ENCODE results near the gene IARS1.

The IARS1 gene

GRCh38 chr9:92289708-92290390 is 3.6 kb downstream of the IARS1 start:
- H3K4me3 ChIP-seq (ENCODE audit: low read length): no peak overlapping the region
- TF ChIP-seq ZNF274 (IDR thresholded peaks at IDR 0.05; ENCODE audit: low read depth, low read length): no peak

- no peak for TF ChIP-seq ZNF274 (IDR thresholded peaks at IDR 0.05; ENCODE audit: low read depth, low read length)
- H3K4me3 ChIP-seq (ENCODE audit: low read length): no peak overlapping the region
These were observed 14.2 kb downstream of the IARS1 start for GRCh38 chr9:92279302-92279701.

DNA sequence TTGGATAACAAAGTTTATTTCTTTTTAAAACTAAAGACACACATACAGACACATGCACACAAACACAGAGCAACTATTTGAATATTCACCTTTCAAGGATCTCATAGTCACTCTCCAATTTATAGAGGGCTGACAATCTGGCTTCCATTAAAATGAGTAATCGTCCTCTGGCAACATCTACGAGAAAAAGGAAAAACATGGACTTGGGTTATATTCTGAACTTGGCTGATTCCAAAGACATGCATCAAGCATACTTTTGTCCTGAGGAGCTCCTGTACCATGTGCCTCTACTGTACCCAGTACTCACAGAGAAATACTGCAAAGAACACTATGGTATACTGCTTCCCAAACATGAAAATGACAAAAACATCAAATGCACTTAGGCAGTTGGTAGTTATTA is 15.4 kb downstream of the IARS1 start:
- TF ChIP-seq ZNF274 (IDR thresholded peaks at IDR 0.05; ENCODE audit: low read depth, low read length): no peak
- no peak overlapping the region for H3K4me3 ChIP-seq (ENCODE audit: low read length)

GRCh38 chr9:92276331-92277032 is 17.0 kb downstream of the IARS1 start:
- no peak overlapping the region for H3K4me3 ChIP-seq (ENCODE audit: low read length)
- TF ChIP-seq ZNF274 (IDR thresholded peaks at IDR 0.05; ENCODE audit: low read depth, low read length): no peak

GRCh38 chr9:92275541-92275940 is 18.0 kb downstream of the IARS1 start:
- H3K4me3 ChIP-seq (ENCODE audit: low read length): no peak overlapping the region
- no peak for TF ChIP-seq ZNF274 (IDR thresholded peaks at IDR 0.05; ENCODE audit: low read depth, low read length)

GRCh38 chr9:92270511-92270910 is 23.0 kb downstream of the IARS1 start:
- no peak overlapping the region for H3K4me3 ChIP-seq (ENCODE audit: low read length)
- no peak for TF ChIP-seq ZNF274 (IDR thresholded peaks at IDR 0.05; ENCODE audit: low read depth, low read length)

DNA sequence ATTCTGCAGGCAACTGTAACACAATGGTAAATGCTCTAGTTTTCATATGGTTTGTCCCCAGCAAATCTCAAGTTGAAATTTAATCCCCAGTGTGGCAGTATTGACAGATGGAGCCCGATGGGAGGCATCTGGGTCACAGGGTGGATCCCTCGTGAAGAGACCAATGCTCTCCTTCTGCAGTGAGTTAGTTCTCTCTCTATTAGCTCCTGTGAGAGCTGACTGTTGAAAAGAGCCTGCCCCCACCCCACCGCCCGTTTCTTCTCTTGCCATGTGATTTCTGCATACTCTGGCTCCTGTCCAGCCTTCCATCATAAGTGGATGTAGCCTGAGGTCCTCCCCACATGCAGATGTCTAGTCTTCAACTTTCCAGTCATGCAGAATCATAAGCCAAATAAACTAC is 27.0 kb downstream of the IARS1 start:
- no peak overlapping the region for H3K4me3 ChIP-seq (ENCODE audit: low read length)
- no peak for TF ChIP-seq ZNF274 (IDR thresholded peaks at IDR 0.05; ENCODE audit: low read depth, low read length)

- H3K4me3 ChIP-seq (ENCODE audit: low read length): no peak overlapping the region
- no peak for TF ChIP-seq ZNF274 (IDR thresholded peaks at IDR 0.05; ENCODE audit: low read depth, low read length)
These were observed 28.3 kb downstream of the IARS1 start for GRCh38 chr9:92265154-92265553.

GRCh38 chr9:92263131-92263530 is 30.4 kb downstream of the IARS1 start:
- no peak for TF ChIP-seq ZNF274 (IDR thresholded peaks at IDR 0.05; ENCODE audit: low read depth, low read length)
- H3K4me3 ChIP-seq (ENCODE audit: low read length): no peak overlapping the region

GRCh38 chr9:92257327-92257726 is 36.2 kb downstream of the IARS1 start:
- no peak for TF ChIP-seq ZNF274 (IDR thresholded peaks at IDR 0.05; ENCODE audit: low read depth, low read length)
- no peak overlapping the region for H3K4me3 ChIP-seq (ENCODE audit: low read length)

GRCh38 chr9:92254381-92255337 is 38.8 kb downstream of the IARS1 start:
- H3K4me3 ChIP-seq (ENCODE audit: low read length): no peak overlapping the region
- TF ChIP-seq ZNF274 (IDR thresholded peaks at IDR 0.05; ENCODE audit: low read depth, low read length): no peak

GRCh38 chr9:92253656-92254055 is 39.8 kb downstream of the IARS1 start:
- TF ChIP-seq ZNF274 (IDR thresholded peaks at IDR 0.05; ENCODE audit: low read depth, low read length): no peak
- no peak overlapping the region for H3K4me3 ChIP-seq (ENCODE audit: low read length)

- H3K4me3 ChIP-seq (ENCODE audit: low read length): no peak overlapping the region
- TF ChIP-seq ZNF274 (IDR thresholded peaks at IDR 0.05; ENCODE audit: low read depth, low read length): no peak
These were observed 45.5 kb downstream of the IARS1 start for GRCh38 chr9:92247981-92248380.

DNA sequence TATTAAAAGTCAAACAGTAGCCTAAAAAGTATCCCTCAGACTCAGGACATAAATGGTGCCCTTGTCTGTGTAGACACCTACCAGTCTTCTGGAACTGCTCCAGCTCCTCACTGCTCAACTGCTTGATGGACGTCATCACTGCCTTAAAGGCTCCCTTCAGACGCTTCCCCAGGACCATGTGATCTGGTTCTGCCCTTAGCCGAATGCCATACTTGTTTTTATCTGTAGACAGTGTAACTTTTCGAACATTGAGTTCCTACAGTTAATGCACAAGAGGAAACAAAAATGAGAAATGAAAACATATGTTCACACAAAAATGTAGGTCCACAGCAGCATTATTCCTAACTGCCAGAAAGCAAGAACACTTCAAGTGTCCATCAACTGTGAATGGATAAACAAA is 46.2 kb downstream of the IARS1 start:
- H3K4me3 ChIP-seq (ENCODE audit: low read length): no peak overlapping the region
- no peak for TF ChIP-seq ZNF274 (IDR thresholded peaks at IDR 0.05; ENCODE audit: low read depth, low read length)
